H9 (cell line): ENCODE data around the gene FARP1. TPM values are rescaled to one million over a fixed set of nuclear protein-coding genes. Genes with fewer than 3 reads are reported as not detected.

ENCODE experiments used
- DNase-seq: peaks from one replicate; pipeline ENCODE4 v3.0.0-alpha.2; 2017
- H2AFZ ChIP-seq: one replicate; pipeline ENCODE4 v1.6.1; 2013; ENCODE audit warnings: mild to moderate bottlenecking, low read length, control low read depth, moderate library complexity
- H2AK5ac ChIP-seq: 2 replicates; pipeline ENCODE4 v1.6.1; 2013; ENCODE audit warnings: low read length, control low read depth, mixed read lengths; ENCODE audit not compliant: insufficient read length
- H2BK120ac ChIP-seq: one replicate; pipeline ENCODE4 v1.6.1; 2013; ENCODE audit warnings: low read depth, mild to moderate bottlenecking, low read length, control low read depth, inconsistent platforms; ENCODE audit not compliant: poor library complexity, severe bottlenecking
- H2BK12ac ChIP-seq: 2 replicates; pipeline ENCODE4 v1.6.1; 2013; ENCODE audit warnings: low read length, control low read depth, mixed read lengths, low read depth; ENCODE audit not compliant: insufficient read length
- H2BK15ac ChIP-seq: 2 replicates; pipeline ENCODE4 v1.6.1; 2013; ENCODE audit warnings: low read depth, low read length, control low read depth
- H2BK20ac ChIP-seq: one replicate; pipeline ENCODE4 v1.6.1; 2013; ENCODE audit warnings: low read depth, mild to moderate bottlenecking, low read length, control low read depth, inconsistent platforms; ENCODE audit not compliant: poor library complexity, severe bottlenecking
- H2BK5ac ChIP-seq: 2 replicates; pipeline ENCODE4 v1.6.1; 2013; ENCODE audit warnings: low read length, control low read depth, mixed read lengths; ENCODE audit not compliant: insufficient read length
- H3K14ac ChIP-seq: 2 replicates; pipeline ENCODE4 v1.6.1; 2013; ENCODE audit warnings: low read length, control low read depth; ENCODE audit not compliant: insufficient read depth
- H3K18ac ChIP-seq: 2 replicates; pipeline ENCODE4 v1.6.1; 2013; ENCODE audit warnings: low read depth, mild to moderate bottlenecking, mixed read lengths, low read length, control low read depth; ENCODE audit not compliant: insufficient read length
- H3K23ac ChIP-seq: 2 replicates; pipeline ENCODE4 v1.6.1; 2013; ENCODE audit warnings: low read length, control low read depth, mixed read lengths, low read depth; ENCODE audit not compliant: insufficient read length
- H3K23me2 ChIP-seq: 2 replicates; pipeline ENCODE4 v1.6.1; 2013; ENCODE audit warnings: low read depth, mild to moderate bottlenecking, mixed read lengths, low read length, control low read depth; ENCODE audit not compliant: insufficient read length, poor library complexity, severe bottlenecking
- H3K27ac ChIP-seq: 2 replicates; pipeline ENCODE4 v1.5.1; 2013; ENCODE audit warnings: low read length, control low read depth, mixed read lengths, low read depth; ENCODE audit not compliant: insufficient read length
- H3K27me3 ChIP-seq: 2 replicates; pipeline ENCODE4 v1.6.1; 2013; ENCODE audit warnings: low read length, control low read depth, inconsistent platforms; ENCODE audit not compliant: insufficient read depth
- H3K4ac ChIP-seq: 2 replicates; pipeline ENCODE4 v1.6.1; 2013; ENCODE audit warnings: low read depth, mild to moderate bottlenecking, control low read depth, inconsistent platforms, low read length, moderate library complexity
- H3K4me1 ChIP-seq: 2 replicates; pipeline ENCODE4 v1.6.1; 2013; ENCODE audit warnings: low read length, control low read depth, inconsistent platforms; ENCODE audit not compliant: insufficient read depth
- H3K4me2 ChIP-seq: 2 replicates; pipeline ENCODE4 v1.6.1; 2013; ENCODE audit warnings: low read length, control low read depth, mixed read lengths; ENCODE audit not compliant: insufficient read length, insufficient read depth
- H3K56ac ChIP-seq: 2 replicates; pipeline ENCODE4 v1.6.1; 2013; ENCODE audit warnings: low read depth, mild to moderate bottlenecking, mixed read lengths, low read length, control low read depth; ENCODE audit not compliant: insufficient read length
- H3K79me1 ChIP-seq: 2 replicates; pipeline ENCODE4 v1.6.1; 2013; ENCODE audit warnings: low read depth, mild to moderate bottlenecking, moderate library complexity, low read length, control low read depth, inconsistent platforms; ENCODE audit not compliant: insufficient read depth, poor library complexity, severe bottlenecking
- H3K79me2 ChIP-seq: 2 replicates; pipeline ENCODE4 v1.6.1; 2013; ENCODE audit warnings: low read length, control low read depth, inconsistent platforms; ENCODE audit not compliant: insufficient read depth
- H3K9ac ChIP-seq: 2 replicates; pipeline ENCODE4 v1.6.1; 2013; ENCODE audit warnings: low read length, control low read depth, mixed read lengths; ENCODE audit not compliant: insufficient read length; ENCODE audit errors: extremely low read depth
- H3K9me3 ChIP-seq: one replicate; pipeline ENCODE4 v1.6.1; 2013; ENCODE audit warnings: low read depth, low read length, inconsistent platforms; ENCODE audit not compliant: control insufficient read depth
- H3T11ph ChIP-seq: one replicate; pipeline ENCODE4 v1.6.1; 2013; ENCODE audit warnings: mild to moderate bottlenecking, low read length, control low read depth, inconsistent platforms
- H4K20me1 ChIP-seq: one replicate; pipeline ENCODE4 v1.6.1; 2013; ENCODE audit not compliant: control insufficient read depth, insufficient read length, insufficient read depth
- H4K5ac ChIP-seq: 2 replicates; pipeline ENCODE4 v1.6.1; 2013; ENCODE audit warnings: low read depth, mild to moderate bottlenecking, mixed read lengths, low read length, control low read depth; ENCODE audit not compliant: insufficient read length
- H4K8ac ChIP-seq: replicated peaks from 2 replicates; pipeline ENCODE4 v1.6.1; 2013; ENCODE audit warnings: low read length, control low read depth, mixed read lengths, low read depth; ENCODE audit not compliant: insufficient read length
- H4K91ac ChIP-seq: 2 replicates; pipeline ENCODE4 v1.6.1; 2013; ENCODE audit warnings: low read depth, mild to moderate bottlenecking, moderate library complexity, mixed read lengths, low read length, control low read depth; ENCODE audit not compliant: insufficient read length
- H3K27ac Mint-ChIP-seq, 3 experiments: 2 replicates in 2 of 3; 3 replicates in 1 of 3; pipeline ENCODE4 v1.8.0; 2020 to 2021; ENCODE audit warnings: mixed read lengths in 3 of 3, mild to moderate bottlenecking in 1 of 3, moderate library complexity in 1 of 3
- H3K27me3 Mint-ChIP-seq: 2 replicates; pipeline ENCODE4 v1.8.0; 2021; ENCODE audit warnings: low read depth, mild to moderate bottlenecking, moderate library complexity, mixed read lengths
- H3K36me3 Mint-ChIP-seq, 3 experiments: 2 replicates in 2 of 3; 3 replicates in 1 of 3; pipeline ENCODE4 v1.8.0; 2020 to 2021; ENCODE audit warnings: low read depth in 3 of 3, mixed read lengths in 3 of 3; ENCODE audit not compliant: insufficient read depth in 1 of 3
- H3K4me1 Mint-ChIP-seq, 2 experiments: 2 replicates each; pipeline ENCODE4 v1.8.0; 2020; ENCODE audit warnings: mixed read lengths in 2 of 2
- H3K4me3 Mint-ChIP-seq, 2 experiments: 2 replicates in 1 of 2; 3 replicates in 1 of 2; pipeline ENCODE4 v1.8.0; 2020 to 2021; ENCODE audit warnings: mild to moderate bottlenecking in 2 of 2, mixed read lengths in 2 of 2, moderate library complexity in 1 of 2
- H3K9me3 Mint-ChIP-seq, 2 experiments: 2 replicates in 1 of 2; 3 replicates in 1 of 2; pipeline ENCODE4 v1.8.0; 2020; ENCODE audit warnings: mild to moderate bottlenecking in 2 of 2, mixed read lengths in 2 of 2, moderate library complexity in 1 of 2
- CTCF ChIP-seq: fragments of 200-600 bp; sonication (generic); conservative IDR thresholded peaks from 3 replicates; pipeline ENCODE4 v1.8.0; 2021; ENCODE audit warnings: antibody characterized with exemption, mild to moderate bottlenecking
- WGBS: extraction: QIAGEN DNeasy Blood & Tissue Kit; methylation state at CpG from one replicate; pipeline ENCODE4 v1.1.7; 2013; ENCODE audit warnings: missing lambda C conversion rate, low lambda C conversion rate, mixed read lengths; ENCODE audit not compliant: insufficient read length; ENCODE audit errors: extremely low coverage; 5-methylcytosine and 5-hydroxymethylcytosine counted together
- total RNA-seq: library from RNA; stranded (reverse); gene quantifications from 2 replicates; pipeline ENCODE4 v1.2.1, GENCODE V29; 2021

Gene FARP1
- total RNA-seq, 1 experiment from 2014 or later: 95.9 TPM

- Histone ChIP-seq H2BK20ac (no peak overlapping the region), H3K4me1 (peaks cover 24% of the 10 kb centered on the region), H3K9ac (no peak overlapping the region), H3K79me1 (peaks cover 2% of the 10 kb centered on the region), H2BK5ac (no peak overlapping the region), H2BK120ac (no peak overlapping the region), H2BK15ac (no peak overlapping the region), H3K56ac (no peak overlapping the region), H3K18ac (no peak overlapping the region), H3T11ph (no peak overlapping the region), H3K4me2 (no peak overlapping the region), H3K14ac (no peak overlapping the region), H2AK5ac (no peak overlapping the region), H4K20me1 (no peaks in the 10 kb centered on the region), H3K27me3 (no peaks in the 10 kb centered on the region), H3K79me2 (peaks cover 6% of the 10 kb centered on the region; the same call in 1 of the 2 replicates), H3K9me3 (no peaks in the 10 kb centered on the region), H2BK12ac (no peak overlapping the region), H3K23me2 (no peaks in the 10 kb centered on the region), H4K5ac (no peak overlapping the region), H2AFZ (no peak overlapping the region), H3K23ac (no peak overlapping the region), H4K8ac (no peak overlapping the region), H4K91ac (no peak overlapping the region), H3K27ac (no peak overlapping the region), H3K4ac (no peak overlapping the region)
- peaks cover 0 to 12% (median 3%) of the 10 kb centered on the region in 3 experiments; a peak in 3 of 7 replicates for H3K36me3 Mint-ChIP-seq
- no peak for TF ChIP-seq CTCF
- H3K9me3 Mint-ChIP-seq: no peaks in the 10 kb centered on the region
- no CpG with 5 or more reads among the region's 3 CpGs for WGBS
- DNase-seq: no peak
- H3K4me1 Mint-ChIP-seq: peaks cover 49 to 50% of the 10 kb centered on the region in 2 experiments
- H3K4me3 Mint-ChIP-seq: no peak overlapping the region
- peak overlapping the region in 1 of 3 experiments; percentile 9; a peak in 2 of 7 replicates for H3K27ac Mint-ChIP-seq
- no peaks in the 10 kb centered on the region for H3K27me3 Mint-ChIP-seq
Observed at GRCh38 chr13:98169331-98169730, 26.4 kb downstream of the FARP1 start.
